ENCODE data around the gene CERCAM. TPM values are rescaled to one million over a fixed set of nuclear protein-coding genes. Genes with fewer than 3 reads are reported as not detected.

Gene CERCAM
- total and polyA plus RNA-seq, 3 donors from 2014 or later, result 19.7 to 26.0 (median 21.7) TPM

- Histone ChIP-seq H3K4me3 (no peak overlapping the region), H3K9me3 (no peaks in the 10 kb centered on the region), H3K27ac (no peak overlapping the region), H3K27me3 (no peaks in the 10 kb centered on the region), H3K36me3 (ENCODE audit: low read depth, missing control alignments) (no peaks in the 10 kb centered on the region), H3K4me1 (no peaks in the 10 kb centered on the region)
- no peak for TF ChIP-seq CTCF (IDR thresholded peaks at IDR 0.05)
- no peak for TF ChIP-seq POLR2A (IDR thresholded peaks at IDR 0.05)
- no peak for DNase-seq
- intact Hi-C loops (cut with DNase I; ENCODE audit: low total_unique reads), result no loop called here
- WGBS, 2 donors, result 90 to 100% methylated on average over 1 of the region's 1 CpG
Measured at GRCh38 chr9:128479262-128479661, 58.6 kb downstream of the CERCAM start.

- no peak for DNase-seq
- Histone ChIP-seq H3K4me1 (no peaks in the 10 kb centered on the region), H3K36me3 (ENCODE audit: low read depth, missing control alignments) (no peaks in the 10 kb centered on the region), H3K9me3 (no peaks in the 10 kb centered on the region), H3K4me3 (no peak overlapping the region), H3K27me3 (no peaks in the 10 kb centered on the region), H3K27ac (no peak overlapping the region)
- WGBS, 2 donors, result 95 to 97% methylated on average over 10 of the region's 10 CpGs
- intact Hi-C loops (cut with DNase I; ENCODE audit: low total_unique reads), result no loop called here
- TF ChIP-seq CTCF (IDR thresholded peaks at IDR 0.05), result no peak
- TF ChIP-seq POLR2A (IDR thresholded peaks at IDR 0.05), result no peak
Measured at GRCh38 chr9:128481561-128481960, 60.9 kb downstream of the CERCAM start.

- no peak for TF ChIP-seq CTCF (IDR thresholded peaks at IDR 0.05)
- no peak for TF ChIP-seq POLR2A (IDR thresholded peaks at IDR 0.05)
- Histone ChIP-seq H3K9me3 (no peaks in the 10 kb centered on the region), H3K36me3 (ENCODE audit: low read depth, missing control alignments) (no peaks in the 10 kb centered on the region)
Measured at GRCh38 chr9:128482186-128482585, 61.5 kb downstream of the CERCAM start.

GRCh38 chr9:128484686-128485413 is 64.2 kb downstream of the CERCAM start:
- Histone ChIP-seq H3K9me3 (no peaks in the 10 kb centered on the region), H3K27ac (no peak overlapping the region), H3K36me3 (ENCODE audit: low read depth, missing control alignments) (no peaks in the 10 kb centered on the region), H3K4me3 (no peak overlapping the region), H3K4me1 (no peaks in the 10 kb centered on the region), H3K27me3 (no peaks in the 10 kb centered on the region)
- WGBS, 2 donors, result 91 to 94% methylated on average over 17 of the region's 17 CpGs
- TF ChIP-seq POLR2A (IDR thresholded peaks at IDR 0.05) (no peak), CTCF (IDR thresholded peaks at IDR 0.05) (no peak)
- no peak for DNase-seq
- intact Hi-C loops (cut with DNase I; ENCODE audit: low total_unique reads), result no loop called here

More at GRCh38 chr9:128482186-128482585, 61.5 kb downstream of the CERCAM start:
- Histone ChIP-seq H3K4me1 (no peaks in the 10 kb centered on the region), H3K27ac (no peak overlapping the region), H3K4me3 (no peak overlapping the region), H3K27me3 (no peaks in the 10 kb centered on the region)
- no peak for DNase-seq
- 93 to 95% methylated on average over 7 of the region's 7 CpGs for WGBS, 2 donors
- intact Hi-C loops (cut with DNase I; ENCODE audit: low total_unique reads), result no loop called here

GRCh38 chr9:128485414-128485855 is 64.8 kb downstream of the CERCAM start:
- Histone ChIP-seq H3K36me3 (ENCODE audit: low read depth, missing control alignments) (no peaks in the 10 kb centered on the region), H3K4me3 (no peak overlapping the region), H3K27ac (no peak overlapping the region), H3K4me1 (no peaks in the 10 kb centered on the region), H3K9me3 (no peaks in the 10 kb centered on the region), H3K27me3 (no peaks in the 10 kb centered on the region)
- 76 to 88% methylated on average over 6 to 7 of the region's 7 CpGs for WGBS, 2 donors
- no peak for DNase-seq
- TF ChIP-seq CTCF (IDR thresholded peaks at IDR 0.05) (no peak), POLR2A (IDR thresholded peaks at IDR 0.05) (no peak)
- intact Hi-C loops (cut with DNase I; ENCODE audit: low total_unique reads), result no loop called here
